HCT116 (cell line): ENCODE data around the gene CFAP77.

Experiments used
- CEBPB ChIP-seq: IDR thresholded peaks from 2 replicates; pipeline ENCODE4 v1.6.1; 2012; ENCODE audit warnings: low read depth
- POLR2A ChIP-seq: IDR thresholded peaks from 2 replicates; pipeline ENCODE4 v1.7.0; 2011; ENCODE audit warnings: borderline replicate concordance; ENCODE audit not compliant: insufficient read depth, insufficient read length; ENCODE audit errors: extremely low read depth
- SRF ChIP-seq: IDR thresholded peaks from 2 replicates; pipeline ENCODE4 v1.6.1; 2012; ENCODE audit warnings: low read depth
- YY1 ChIP-seq: IDR thresholded peaks from 2 replicates; pipeline ENCODE4 v1.6.1; 2011; ENCODE audit warnings: low read length, low read depth, moderate library complexity, mild to moderate bottlenecking; ENCODE audit not compliant: insufficient replicate concordance; ENCODE audit errors: extremely low read depth
- TF ChIP-seq, protein P1 (sequence below): IDR thresholded peaks from 2 replicates; pipeline ENCODE4 v1.6.1; 2012; ENCODE audit warnings: low read depth
- TF ChIP-seq, protein P2 (sequence below): IDR thresholded peaks from 2 replicates; pipeline ENCODE4 v1.6.1; 2011; ENCODE audit warnings: mild to moderate bottlenecking, low read length, moderate library complexity; ENCODE audit not compliant: insufficient replicate concordance; ENCODE audit errors: extremely low read depth
- TF ChIP-seq, protein P3 (sequence below), 3 experiments: fragments of 200-600 bp in 1 of 3; sonication (generic) in 1 of 3; IDR thresholded peaks in 2 of 3; conservative IDR thresholded peaks in 1 of 3; 2 replicates each; pipeline ENCODE4 v1.5.1; 2012 to 2017; ENCODE audit warnings: low read depth in 2 of 3, low read length in 2 of 3, antibody characterized with exemption in 1 of 3, borderline replicate concordance in 1 of 3, control low read depth in 1 of 3, mild to moderate bottlenecking in 1 of 3, mixed read lengths in 1 of 3, mixed run types in 1 of 3, moderate library complexity in 1 of 3; ENCODE audit not compliant: insufficient read depth in 1 of 3

DNA sequence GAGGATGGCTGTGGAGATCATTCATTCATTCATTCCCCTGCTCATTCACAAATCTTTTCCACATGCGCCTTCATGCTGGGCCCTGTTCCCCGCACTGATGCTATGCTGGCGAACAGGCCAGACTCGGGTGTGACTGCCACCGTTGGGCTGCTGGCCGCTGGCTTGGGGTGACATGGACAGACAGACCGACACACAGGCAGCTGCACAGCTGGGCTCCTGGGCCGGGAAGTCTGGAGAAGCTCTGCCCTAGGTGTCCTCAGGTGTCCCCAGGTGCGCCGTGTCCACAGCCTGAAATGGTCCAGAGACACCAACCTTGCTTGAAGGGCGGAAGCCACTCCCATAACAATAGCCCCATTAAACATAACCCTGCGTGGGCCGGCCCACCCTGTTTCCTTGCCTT lies 137.4 kb downstream of the CFAP77 start:
- TF ChIP-seq, protein P1, sequence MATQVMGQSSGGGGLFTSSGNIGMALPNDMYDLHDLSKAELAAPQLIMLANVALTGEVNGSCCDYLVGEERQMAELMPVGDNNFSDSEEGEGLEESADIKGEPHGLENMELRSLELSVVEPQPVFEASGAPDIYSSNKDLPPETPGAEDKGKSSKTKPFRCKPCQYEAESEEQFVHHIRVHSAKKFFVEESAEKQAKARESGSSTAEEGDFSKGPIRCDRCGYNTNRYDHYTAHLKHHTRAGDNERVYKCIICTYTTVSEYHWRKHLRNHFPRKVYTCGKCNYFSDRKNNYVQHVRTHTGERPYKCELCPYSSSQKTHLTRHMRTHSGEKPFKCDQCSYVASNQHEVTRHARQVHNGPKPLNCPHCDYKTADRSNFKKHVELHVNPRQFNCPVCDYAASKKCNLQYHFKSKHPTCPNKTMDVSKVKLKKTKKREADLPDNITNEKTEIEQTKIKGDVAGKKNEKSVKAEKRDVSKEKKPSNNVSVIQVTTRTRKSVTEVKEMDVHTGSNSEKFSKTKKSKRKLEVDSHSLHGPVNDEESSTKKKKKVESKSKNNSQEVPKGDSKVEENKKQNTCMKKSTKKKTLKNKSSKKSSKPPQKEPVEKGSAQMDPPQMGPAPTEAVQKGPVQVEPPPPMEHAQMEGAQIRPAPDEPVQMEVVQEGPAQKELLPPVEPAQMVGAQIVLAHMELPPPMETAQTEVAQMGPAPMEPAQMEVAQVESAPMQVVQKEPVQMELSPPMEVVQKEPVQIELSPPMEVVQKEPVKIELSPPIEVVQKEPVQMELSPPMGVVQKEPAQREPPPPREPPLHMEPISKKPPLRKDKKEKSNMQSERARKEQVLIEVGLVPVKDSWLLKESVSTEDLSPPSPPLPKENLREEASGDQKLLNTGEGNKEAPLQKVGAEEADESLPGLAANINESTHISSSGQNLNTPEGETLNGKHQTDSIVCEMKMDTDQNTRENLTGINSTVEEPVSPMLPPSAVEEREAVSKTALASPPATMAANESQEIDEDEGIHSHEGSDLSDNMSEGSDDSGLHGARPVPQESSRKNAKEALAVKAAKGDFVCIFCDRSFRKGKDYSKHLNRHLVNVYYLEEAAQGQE: no peak
- TF ChIP-seq, protein P2, sequence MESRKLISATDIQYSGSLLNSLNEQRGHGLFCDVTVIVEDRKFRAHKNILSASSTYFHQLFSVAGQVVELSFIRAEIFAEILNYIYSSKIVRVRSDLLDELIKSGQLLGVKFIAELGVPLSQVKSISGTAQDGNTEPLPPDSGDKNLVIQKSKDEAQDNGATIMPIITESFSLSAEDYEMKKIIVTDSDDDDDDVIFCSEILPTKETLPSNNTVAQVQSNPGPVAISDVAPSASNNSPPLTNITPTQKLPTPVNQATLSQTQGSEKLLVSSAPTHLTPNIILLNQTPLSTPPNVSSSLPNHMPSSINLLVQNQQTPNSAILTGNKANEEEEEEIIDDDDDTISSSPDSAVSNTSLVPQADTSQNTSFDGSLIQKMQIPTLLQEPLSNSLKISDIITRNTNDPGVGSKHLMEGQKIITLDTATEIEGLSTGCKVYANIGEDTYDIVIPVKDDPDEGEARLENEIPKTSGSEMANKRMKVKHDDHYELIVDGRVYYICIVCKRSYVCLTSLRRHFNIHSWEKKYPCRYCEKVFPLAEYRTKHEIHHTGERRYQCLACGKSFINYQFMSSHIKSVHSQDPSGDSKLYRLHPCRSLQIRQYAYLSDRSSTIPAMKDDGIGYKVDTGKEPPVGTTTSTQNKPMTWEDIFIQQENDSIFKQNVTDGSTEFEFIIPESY: no peak
- TF ChIP-seq, protein P3, sequence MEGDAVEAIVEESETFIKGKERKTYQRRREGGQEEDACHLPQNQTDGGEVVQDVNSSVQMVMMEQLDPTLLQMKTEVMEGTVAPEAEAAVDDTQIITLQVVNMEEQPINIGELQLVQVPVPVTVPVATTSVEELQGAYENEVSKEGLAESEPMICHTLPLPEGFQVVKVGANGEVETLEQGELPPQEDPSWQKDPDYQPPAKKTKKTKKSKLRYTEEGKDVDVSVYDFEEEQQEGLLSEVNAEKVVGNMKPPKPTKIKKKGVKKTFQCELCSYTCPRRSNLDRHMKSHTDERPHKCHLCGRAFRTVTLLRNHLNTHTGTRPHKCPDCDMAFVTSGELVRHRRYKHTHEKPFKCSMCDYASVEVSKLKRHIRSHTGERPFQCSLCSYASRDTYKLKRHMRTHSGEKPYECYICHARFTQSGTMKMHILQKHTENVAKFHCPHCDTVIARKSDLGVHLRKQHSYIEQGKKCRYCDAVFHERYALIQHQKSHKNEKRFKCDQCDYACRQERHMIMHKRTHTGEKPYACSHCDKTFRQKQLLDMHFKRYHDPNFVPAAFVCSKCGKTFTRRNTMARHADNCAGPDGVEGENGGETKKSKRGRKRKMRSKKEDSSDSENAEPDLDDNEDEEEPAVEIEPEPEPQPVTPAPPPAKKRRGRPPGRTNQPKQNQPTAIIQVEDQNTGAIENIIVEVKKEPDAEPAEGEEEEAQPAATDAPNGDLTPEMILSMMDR (IDR thresholded peaks at IDR 0.05 in 2 of 3, conservative IDR thresholded peaks at IDR 0.05 in 1 of 3; ENCODE audit: borderline replicate concordance in 1 of 3, insufficient read depth in 1 of 3, low read depth in 2 of 3, low read length in 2 of 3): no peak
- no peak for TF ChIP-seq CEBPB
- TF ChIP-seq SRF: no peak
- TF ChIP-seq POLR2A: no peak
- no peak for TF ChIP-seq YY1
